GM19463 (cell line): ENCODE results near the gene PPP2R5C.

ENCODE experiments used
- ATAC-seq: cut with Tn5 transposase; IDR thresholded peaks from one replicate; pipeline ENCODE4 v1.9.1; 2021; ENCODE audit warnings: mild to moderate bottlenecking, moderate library complexity; ENCODE audit not compliant: unreplicated experiment

PPP2R5C gene

DNA sequence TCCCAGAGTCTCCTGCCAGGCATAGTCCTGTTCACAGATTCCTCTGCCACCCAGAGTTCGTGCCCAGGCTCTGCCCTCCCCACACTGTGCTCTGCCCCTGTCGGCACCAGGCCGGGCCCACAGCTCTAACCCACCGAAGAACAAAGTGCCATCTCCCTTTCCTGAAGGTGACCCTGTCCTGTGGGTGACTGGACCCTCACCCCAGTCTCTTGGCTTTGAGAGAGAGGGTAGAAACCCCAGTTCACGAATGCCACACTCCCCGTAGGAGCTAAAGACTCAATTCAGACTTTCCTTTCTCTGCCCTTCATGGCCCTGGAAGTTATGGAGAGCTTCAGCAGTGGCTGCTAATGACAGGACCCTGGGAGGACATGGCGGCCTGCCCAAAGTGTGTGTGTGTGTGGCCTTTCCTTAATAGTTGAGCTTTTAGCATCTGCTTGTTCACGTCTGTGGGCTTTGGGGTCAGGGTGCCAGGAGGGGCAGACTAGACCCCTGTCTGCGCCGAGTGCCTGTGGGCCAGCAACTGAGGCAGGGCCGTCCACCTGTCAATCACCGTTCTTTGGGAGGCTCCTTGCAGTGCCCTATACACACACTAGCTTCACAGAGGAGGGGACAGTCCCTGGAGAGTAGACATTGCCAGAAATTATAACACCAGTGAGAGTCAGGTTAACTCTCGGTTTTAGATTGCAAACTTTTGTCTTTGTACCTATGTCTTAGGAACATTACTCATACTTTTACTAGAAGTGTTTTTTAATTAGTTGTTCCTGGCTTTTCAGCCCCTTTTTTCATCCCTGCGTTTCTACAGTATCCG lies 118.2 kb downstream of the PPP2R5C start:
- ATAC-seq, result no peak

DNA sequence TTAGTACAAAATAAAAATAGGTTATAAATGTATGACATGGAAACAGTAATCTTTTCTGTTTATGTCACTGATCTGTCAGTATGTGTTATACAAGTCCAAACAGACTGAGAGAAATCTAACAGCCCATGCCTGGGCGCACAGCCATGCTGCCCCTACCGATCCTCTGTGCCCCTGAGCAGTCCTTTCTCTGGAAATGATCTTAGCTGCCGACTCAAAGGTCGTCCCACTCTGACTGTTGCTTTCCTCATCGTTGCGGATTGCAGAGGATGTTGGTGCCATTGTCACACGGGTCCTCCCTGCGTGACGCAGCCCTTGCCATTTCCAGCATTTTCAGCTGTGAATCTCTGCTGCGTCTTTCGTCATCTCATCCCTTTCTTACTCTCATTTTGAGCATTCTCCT lies 119.9 kb downstream of the PPP2R5C start:
- ATAC-seq, result no peak

DNA sequence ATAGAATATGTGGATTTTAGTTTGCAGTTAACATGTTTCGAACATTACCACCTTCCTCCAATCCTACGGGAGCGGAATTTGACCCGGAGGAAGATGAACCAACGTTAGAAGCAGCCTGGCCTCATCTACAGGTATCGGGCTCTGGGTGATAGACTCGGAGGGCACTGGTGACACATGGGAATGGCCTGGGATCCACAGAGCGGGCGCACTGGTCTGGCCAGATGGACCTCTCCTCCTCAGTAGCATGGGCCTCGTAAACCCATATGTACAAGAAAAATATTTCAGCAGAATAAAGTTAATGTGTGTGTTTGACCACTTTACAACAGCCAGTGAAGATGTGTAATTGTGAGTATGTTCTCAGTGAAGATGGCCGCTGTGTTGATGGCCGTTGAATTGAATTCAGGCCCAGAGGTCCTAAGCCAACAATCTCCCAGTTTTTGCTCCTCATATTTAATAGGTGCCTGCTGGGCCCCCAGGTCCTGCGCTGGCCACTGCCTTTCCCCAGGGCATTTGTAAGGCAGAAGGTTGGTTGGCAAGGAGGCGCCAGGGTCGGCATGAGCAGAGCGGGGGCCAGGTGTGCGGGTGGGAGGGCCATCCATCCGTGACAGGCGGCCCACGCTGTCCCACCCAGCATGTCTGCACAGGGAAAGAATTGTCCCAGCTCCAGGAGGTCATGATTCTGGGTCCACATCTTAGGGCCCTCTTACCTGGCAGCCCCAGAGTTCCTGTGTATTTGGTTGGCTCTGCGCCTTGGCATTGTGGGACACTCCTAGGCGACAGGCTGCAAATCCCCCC lies 120.8 kb downstream of the PPP2R5C start:
- no peak for ATAC-seq

DNA sequence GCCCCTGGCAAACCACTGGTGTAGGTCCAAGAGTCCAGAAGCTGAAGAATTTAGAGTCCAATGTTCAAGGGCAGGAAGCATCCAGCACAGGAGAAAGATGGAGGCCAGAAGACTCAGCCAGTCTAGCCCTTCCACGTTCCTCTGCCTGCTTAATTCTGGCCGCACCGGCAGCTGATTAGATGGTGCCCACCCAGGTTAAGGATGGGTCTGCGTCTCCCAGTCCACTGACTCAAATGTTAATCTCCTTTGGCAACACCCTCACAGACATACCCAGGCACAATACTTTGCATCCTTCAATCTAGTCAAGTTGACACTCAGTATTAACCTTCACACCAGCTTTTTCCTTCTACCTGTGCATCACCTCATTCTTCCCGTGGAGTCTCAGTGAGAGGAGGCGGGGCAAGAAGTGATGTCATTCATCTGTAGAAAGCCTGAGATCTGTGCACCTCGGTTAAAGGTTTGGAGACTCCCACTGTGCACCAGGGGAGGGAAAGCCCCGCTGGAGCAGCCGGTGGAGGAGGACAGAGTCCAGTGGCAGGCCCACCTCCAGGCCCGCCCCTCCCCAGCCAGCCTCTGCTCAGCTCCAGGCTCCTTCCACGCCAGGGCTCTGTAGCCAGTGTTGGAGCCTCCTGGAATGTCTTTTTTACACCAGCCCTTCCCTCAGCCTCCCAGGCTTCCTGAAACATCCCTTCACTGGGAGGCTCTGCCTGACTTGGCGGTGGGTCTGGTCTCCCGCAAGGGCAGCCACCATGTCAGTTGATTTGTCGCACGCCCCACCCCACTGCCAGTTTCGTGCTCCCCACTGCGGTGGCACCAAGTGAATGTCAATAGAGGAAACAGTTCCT lies 122.8 kb downstream of the PPP2R5C start:
- ATAC-seq, result no peak

DNA sequence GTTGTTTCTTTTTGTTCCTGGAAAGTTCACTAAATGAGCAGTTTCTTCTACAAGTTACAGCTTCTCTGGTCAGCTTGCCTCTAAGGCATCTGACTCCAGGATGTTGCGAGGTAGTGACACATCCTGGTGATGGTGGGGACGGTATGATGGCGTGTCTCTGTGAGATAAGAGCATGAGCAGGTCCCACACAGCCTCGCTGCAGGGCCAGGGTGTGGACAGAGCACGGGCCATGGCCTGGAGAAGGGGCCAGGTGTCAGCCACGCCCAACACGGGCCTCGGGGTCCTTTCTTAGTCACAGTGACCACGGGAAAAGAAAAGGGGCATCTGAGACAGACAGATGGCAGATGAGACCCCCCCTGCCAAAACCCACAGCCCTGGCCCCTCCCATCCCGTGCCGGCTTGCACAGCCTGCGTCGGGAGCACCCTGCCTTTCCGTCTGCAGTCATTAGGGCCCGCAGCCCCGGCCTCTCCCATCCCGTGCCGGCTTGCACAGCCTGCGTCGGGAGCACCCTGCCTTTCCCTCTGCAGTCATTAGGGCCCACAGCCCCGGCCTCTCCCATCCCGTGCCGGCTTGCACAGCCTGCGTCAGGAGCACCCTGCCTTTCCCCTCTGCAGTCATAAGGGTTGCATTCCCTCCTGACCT lies 123.5 kb downstream of the PPP2R5C start:
- ATAC-seq, result no peak

DNA sequence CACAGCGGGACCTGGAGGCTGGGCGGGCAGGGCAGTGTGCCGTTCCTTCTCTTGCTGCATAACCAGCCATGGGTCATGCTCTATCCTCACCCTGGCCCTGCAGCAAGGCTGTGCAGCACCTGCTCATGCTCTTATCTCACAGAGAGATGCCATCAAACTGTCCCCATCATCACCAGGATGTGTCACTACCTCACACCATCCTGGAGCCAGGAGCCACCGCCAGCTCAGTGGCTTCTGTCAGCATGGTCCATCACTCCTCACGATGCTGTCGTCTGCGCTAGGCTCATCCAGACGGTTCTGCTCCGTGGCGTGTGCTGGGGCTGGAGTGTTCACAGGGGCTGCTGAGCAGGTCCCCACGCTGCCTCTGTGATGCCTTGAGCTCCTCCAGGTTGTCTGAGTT lies 125.7 kb downstream of the PPP2R5C start:
- no peak for ATAC-seq

DNA sequence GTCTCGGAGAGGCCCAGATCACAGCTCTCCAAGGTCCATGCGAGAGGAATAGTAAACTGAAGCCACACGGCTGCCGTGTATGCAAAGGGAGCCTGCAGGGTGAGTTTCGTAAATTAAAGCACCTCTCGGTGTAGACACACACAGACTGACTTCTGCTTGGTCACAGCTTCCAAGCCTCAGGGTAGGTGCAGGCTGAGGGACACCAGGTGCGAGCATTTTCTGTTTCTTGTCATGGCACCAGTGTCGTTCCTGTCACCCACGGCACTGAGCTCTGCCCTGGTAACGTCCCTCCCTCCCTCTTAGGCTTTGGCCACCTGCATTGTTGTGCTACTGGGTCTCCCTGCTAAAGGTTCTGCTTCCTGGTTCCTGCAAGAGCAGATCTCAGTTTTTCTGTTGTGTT lies 126.7 kb downstream of the PPP2R5C start:
- no peak for ATAC-seq

DNA sequence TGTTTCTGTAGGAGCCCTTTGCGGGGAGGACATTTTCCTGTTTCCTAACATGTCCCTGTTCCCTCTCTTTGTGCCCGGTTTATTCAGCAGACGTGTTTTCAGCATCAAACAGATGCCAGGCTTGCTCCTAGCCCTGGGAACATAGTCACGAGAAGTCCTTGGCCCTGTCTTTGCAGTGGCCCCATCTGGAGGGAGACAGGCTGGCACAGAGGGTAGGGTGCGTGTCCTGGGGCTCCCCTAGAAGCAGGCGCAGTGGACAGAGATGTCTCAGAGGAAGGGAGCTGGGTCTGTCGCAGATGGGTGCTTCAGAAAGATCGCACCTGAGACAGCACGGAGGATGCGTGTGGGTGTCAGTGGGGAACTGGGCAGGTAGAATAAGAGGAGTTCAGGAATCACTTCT lies 127.9 kb downstream of the PPP2R5C start:
- no peak for ATAC-seq

DNA sequence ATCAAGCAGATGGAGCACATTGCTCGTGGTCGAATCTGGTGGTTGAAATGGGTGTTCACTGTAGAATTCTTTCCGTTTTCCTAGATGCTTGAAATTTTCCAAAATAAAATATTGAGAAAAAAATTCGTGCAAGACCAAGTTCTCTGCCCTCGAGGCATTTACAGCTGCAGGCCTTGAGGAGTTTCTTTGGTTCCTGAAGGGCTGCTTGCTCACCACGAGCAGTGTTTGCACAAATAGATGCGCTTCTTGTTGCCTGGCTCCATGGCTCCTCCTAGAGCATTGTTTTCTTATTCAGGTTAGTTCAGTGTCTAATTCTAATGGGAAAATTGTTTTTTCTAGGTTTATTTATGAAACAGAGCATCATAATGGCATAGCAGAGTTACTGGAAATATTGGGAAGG lies 128.4 kb downstream of the PPP2R5C start:
- no peak for ATAC-seq

DNA sequence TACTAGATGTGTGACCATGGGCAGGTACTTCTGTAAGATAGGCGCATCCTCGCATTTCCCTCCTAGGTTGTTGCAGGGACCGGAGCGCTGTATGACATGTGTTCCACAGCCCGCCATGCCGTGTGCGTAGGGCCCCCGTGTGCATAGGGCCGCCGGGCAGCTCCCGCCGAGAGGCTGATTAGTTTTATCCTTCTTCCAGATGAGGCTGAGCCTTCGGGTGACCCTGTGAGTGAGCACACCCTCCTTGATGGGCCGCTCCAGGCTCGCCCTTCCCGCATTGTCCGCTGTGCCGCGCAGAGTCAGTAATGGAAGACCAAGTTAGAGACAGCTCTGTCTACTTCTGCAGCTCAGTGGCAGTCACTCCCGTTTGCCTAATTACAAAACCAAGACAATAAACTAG lies 130.0 kb downstream of the PPP2R5C start:
- no peak for ATAC-seq

DNA sequence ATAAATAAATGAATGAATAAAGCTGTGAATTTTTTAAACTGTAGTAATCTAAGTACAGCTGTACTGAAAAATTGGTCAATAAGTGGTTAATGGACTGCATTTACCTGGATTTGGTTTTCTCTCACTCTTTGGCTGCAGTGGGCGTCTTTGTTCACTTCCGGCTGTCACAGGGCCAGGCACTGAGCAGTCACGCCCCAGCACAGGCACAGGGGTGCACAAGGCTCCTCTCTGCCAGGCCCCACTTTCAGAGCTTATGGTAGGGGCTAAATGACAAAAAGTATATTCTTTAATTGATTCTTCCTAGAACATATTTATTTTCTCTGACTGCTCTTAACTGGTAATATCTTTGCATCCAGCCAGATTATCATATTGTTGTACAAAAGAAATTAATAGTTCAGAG lies 132.2 kb downstream of the PPP2R5C start:
- ATAC-seq, result no peak

DNA sequence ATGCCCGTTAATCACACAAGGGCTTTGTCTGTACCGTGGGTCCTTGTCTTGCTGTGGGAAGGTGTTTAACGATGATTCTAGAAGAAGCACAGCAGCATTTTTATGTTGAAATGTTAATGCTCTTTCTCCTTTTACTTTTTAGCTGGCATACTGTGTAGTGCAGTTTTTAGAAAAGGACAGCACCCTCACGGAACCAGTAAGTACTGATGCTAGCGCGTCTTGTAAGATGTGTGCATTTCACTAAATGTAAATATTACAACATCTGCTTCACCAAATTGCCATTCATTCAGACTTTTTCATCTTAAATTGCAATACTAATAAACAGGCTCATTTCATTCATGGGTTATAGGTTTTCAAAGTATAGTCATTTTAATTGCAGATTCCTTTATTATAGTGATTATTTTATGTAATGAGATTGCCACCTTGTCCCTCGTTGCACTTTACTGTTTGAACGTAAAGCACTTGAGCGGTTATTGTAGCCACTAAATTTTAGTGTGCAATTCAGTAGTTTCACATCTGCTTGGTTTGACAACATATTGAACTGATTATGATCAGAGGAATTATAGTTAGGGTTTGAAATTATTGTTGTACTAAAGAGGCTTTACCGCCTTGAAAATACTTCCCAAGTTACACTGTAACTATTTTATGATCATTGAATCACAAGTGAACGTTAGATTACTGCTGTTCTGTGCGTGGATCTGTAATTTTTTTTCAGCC lies 133.0 kb downstream of the PPP2R5C start:
- no peak for ATAC-seq

DNA sequence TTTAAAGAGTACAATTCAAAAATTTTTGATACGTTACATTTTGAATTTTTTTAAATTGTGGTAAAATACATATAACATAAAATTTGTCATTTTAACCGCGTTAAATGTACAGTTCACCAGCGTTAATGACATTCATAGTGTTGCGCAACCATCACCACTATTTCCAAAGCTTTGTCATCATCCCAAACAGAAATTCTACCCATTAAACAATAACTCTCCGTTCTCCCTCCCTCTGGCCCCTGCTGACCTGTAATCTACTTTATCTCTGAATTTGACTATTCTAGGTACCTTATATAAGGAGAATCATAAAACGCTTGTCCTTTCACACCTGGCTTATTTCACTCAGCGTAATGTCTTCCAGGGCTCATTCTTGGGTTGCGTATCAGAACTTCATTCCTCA lies 133.7 kb downstream of the PPP2R5C start:
- no peak for ATAC-seq

DNA sequence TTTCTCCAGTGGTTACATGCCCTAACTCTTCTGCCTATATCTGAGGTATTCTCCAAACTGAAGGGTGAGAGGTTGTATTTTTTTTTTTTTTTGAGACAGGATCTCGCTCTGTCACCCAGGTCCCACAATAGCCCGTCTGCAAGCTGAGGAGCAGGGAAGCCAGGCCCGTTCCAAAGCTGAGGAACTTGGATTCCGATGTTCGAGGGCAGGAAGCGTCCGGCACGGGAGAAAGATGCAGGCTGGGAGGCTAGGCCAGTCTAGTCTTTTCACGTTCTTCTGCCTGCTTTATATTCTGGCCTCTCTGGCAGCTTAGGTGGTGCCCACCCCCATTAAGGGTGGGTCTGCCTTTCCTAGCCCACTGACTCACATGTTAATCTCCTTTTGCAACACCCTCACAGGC lies 135.8 kb downstream of the PPP2R5C start:
- no peak for ATAC-seq

DNA sequence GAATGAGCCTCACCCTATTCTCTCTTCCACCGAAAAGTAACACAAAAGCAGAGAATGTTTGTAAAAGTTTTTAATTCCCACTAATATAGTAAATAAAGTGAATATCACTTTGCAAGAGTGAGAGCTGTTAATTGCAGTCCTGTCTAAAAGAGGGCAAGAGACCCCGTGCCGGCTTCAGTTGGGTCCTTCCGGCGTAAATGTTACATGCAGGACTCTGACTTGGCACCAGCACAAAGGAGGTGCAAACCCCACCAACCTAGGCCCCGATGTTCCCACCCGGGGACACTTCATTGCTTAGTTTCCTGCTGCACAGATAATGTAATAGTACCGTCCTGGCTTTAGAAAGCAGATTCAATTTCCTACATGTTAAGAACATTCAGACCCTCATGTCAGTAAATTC lies 136.9 kb downstream of the PPP2R5C start:
- ATAC-seq, result no peak

DNA sequence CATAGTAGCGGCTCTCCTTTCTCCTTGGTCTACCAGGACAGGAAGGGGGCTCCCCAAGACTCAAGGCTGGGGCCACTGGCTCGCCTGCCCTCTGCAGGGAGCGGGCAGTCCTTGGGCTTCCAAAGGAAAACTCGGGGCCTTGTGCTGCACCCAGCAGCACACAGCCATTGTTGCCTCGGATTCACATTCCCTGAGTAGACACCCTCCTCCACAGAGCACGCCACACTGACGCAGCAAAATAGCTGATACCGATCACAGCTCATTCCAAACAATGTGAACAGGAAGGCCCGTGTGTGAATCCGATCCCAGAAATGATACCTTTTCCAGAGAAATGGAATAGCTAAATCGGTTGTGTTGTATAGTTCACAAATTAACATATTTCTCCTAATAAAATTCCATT lies 137.8 kb downstream of the PPP2R5C start:
- no peak for ATAC-seq

DNA sequence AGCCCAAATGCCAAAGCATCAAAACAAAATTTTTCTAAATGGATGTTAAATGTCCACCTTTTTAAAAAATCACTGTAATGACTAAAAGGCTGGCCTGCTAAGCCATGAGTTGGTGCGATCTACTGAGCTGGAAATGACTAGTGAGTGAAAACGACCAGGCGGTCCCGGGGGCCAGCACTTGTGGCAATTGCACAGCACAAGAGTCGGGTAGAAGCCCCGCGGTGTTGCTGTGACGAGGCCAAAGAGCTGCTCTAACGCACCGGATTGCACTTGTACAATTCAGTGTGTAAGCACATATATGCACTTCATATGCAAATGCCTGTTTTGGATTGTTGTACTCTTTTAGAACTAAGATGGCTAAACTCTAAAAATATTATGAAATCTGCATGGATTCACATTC lies 138.7 kb downstream of the PPP2R5C start:
- ATAC-seq, result no peak

DNA sequence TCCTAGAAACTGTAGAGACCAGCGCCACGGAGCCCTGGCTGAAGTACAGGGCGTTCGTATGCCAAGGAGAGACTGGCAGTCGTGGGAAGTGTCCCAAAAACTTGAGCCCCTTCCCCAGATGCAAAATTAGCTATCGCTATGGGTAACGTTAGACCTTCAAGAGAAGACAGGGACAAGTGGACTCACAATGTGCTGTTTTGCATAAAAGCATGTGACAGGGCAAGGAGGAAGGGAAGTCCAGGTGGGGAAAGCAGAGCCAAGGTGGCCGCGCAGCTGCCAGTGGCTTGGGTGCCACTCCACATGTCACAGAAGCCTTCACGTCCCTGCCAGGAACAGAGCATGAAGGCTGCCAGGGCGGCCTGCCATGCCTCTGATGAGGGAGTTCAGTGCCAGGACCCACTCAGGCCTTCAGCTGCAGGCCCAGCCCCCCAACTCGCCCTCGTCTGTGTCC lies 141.6 kb downstream of the PPP2R5C start:
- no peak for ATAC-seq

DNA sequence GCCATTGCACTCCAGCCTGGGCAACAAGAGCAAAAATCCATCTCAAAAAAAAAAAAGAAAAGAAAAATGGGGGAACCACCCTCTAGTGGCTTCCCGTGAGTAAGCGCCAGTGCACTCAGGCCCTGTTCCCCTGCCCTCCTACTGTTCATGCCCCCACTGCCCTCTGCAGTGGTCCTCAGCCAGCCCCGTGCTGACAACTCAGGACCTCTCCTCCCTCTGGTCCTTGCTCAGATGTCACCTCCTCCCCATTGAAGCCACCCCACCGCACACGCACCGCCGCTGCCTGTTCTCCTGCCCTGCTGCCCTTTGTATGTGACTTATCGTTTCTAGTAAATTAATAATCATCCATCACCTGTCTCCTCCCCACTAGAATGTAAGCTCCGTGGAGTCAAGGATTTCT lies 144.1 kb downstream of the PPP2R5C start:
- no peak for ATAC-seq

DNA sequence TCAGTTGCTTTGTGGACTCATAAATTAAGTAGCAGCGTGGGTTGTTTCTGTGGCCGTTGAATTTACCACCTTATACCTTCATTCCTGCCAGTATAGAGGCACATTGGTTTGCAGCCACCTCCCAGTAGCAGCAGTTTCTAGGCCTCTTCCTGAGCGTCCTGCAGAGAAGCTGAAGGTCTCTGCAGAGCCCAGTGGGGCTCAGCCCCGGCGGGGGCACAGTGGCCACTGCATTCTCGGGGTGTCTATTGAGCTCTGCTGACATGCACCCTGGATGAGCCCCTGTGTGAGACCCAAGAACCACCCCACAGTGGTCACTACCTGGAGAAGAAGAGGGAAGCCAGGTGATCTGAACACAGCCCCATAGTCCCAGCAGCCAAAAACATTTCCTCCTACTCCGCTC lies 145.1 kb downstream of the PPP2R5C start:
- no peak for ATAC-seq
